Osteocyte (in vitro differentiated cells): Measurements from ENCODE around the gene PITX3. TPM values are rescaled to one million over a fixed set of nuclear protein-coding genes. Genes with fewer than 3 reads are reported as not detected.

Experiments
- DNase-seq: peaks from one replicate; pipeline ENCODE4 v3.0.0; 2021; ENCODE audit warnings: mixed read lengths; ENCODE audit not compliant: unreplicated experiment; ENCODE audit errors: extremely low spot score
- H3K27ac Mint-ChIP-seq: one replicate; pipeline ENCODE4 v1.8.0; 2021; ENCODE audit warnings: mild to moderate bottlenecking, mixed read lengths; ENCODE audit not compliant: unreplicated experiment
- H3K27me3 Mint-ChIP-seq: one replicate; pipeline ENCODE4 v1.8.0; 2021; ENCODE audit warnings: mixed read lengths; ENCODE audit not compliant: unreplicated experiment
- H3K36me3 Mint-ChIP-seq: one replicate; pipeline ENCODE4 v1.8.0; 2021; ENCODE audit warnings: mixed read lengths; ENCODE audit not compliant: unreplicated experiment
- H3K4me1 Mint-ChIP-seq: one replicate; pipeline ENCODE4 v1.8.0; 2021; ENCODE audit warnings: mixed read lengths; ENCODE audit not compliant: unreplicated experiment
- H3K4me3 Mint-ChIP-seq: one replicate; pipeline ENCODE4 v1.8.0; 2021; ENCODE audit warnings: mild to moderate bottlenecking, moderate library complexity, mixed read lengths; ENCODE audit not compliant: unreplicated experiment
- H3K9me3 Mint-ChIP-seq: one replicate; pipeline ENCODE4 v1.8.0; 2021; ENCODE audit warnings: mixed read lengths; ENCODE audit not compliant: unreplicated experiment
- total RNA-seq: library from RNA; stranded (reverse); gene quantifications from 2 replicates; pipeline ENCODE4 v1.2.1, GENCODE V29; 2021
- TF ChIP-seq, protein P1 (sequence below): fragments of 200-600 bp; sonication (generic); IDR thresholded peaks from 2 replicates; pipeline ENCODE4 v1.5.0; 2021; ENCODE audit warnings: antibody characterized with exemption, mild to moderate bottlenecking, moderate library complexity

The PITX3 gene
- total RNA-seq, 1 donor from 2014 or later, result not detected

DNA sequence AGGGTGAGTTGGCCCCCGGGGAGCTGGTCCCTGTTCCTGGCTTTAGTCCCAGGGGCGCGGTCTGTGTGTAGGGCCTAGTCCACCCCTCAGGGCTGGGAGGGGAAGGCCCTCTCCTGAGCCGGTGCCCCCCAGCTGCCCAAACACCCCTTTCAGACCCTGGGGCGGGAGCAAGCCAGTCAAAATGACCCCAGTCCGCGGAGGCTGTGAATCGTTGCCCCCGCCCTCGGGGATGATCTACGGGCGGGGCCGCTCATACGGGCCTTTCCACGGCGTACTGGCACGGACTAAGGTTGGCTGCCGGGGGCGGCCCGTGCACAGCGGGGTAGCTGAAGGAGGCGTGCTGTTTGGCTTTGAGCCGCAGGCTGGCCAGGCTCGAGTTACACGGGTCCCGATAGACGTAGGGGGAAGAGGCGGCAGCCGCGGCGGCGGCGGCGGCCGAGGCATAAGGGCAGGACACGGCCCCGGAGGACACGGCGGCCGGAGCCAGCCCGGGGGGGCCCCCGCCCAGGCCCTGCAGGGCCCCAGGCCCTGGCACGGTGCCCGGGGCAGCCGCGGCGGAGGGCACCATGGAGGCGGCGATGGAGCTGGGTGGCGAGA is 10.9 kb downstream of the PITX3 start:
- peak; percentile 93 for DNase-seq
- H3K9me3 Mint-ChIP-seq, result no peaks in the 10 kb centered on the region

DNA sequence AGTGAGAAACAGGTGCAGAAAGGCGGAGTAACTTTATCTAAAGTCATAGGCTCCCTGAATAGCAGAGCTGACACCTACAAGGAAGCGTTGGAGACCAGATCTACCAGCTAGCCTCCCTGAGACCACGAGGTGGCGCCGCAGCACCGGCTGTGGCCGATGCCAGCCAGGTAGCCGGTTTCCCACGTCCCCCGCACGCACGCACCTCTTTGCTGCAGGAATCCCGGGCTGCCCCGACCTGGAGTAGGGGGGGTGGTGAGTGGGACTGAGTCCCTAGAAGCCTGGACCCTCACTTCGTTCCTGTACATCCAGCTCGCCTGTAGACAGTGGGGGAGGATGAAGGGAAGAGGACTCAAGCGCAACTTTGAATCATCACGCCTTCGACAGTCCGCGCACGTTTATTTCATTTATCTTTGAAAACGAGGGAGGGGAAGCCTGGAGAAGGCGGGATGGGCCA is 11.5 kb downstream of the PITX3 start:
- Mint-ChIP-seq H3K9me3 (no peaks in the 10 kb centered on the region), H3K36me3 (no peaks in the 10 kb centered on the region), H3K4me1 (peaks cover 25% of the 10 kb centered on the region), H3K27ac (no peak overlapping the region), H3K4me3 (peak overlapping the region; percentile 75), H3K27me3 (peaks cover 38% of the 10 kb centered on the region)
- TF ChIP-seq, protein P1, sequence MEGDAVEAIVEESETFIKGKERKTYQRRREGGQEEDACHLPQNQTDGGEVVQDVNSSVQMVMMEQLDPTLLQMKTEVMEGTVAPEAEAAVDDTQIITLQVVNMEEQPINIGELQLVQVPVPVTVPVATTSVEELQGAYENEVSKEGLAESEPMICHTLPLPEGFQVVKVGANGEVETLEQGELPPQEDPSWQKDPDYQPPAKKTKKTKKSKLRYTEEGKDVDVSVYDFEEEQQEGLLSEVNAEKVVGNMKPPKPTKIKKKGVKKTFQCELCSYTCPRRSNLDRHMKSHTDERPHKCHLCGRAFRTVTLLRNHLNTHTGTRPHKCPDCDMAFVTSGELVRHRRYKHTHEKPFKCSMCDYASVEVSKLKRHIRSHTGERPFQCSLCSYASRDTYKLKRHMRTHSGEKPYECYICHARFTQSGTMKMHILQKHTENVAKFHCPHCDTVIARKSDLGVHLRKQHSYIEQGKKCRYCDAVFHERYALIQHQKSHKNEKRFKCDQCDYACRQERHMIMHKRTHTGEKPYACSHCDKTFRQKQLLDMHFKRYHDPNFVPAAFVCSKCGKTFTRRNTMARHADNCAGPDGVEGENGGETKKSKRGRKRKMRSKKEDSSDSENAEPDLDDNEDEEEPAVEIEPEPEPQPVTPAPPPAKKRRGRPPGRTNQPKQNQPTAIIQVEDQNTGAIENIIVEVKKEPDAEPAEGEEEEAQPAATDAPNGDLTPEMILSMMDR, result peak; percentile 99
- peak; percentile 93 for DNase-seq

More for the DNA sequence above, 10.9 kb downstream of the PITX3 start:
- TF ChIP-seq, protein P1, result no peak
- Mint-ChIP-seq H3K36me3 (no peaks in the 10 kb centered on the region), H3K4me1 (peaks cover 24% of the 10 kb centered on the region), H3K27ac (peak overlapping the region; percentile 38), H3K27me3 (peaks cover 38% of the 10 kb centered on the region), H3K4me3 (peak overlapping the region; percentile 75)

DNA sequence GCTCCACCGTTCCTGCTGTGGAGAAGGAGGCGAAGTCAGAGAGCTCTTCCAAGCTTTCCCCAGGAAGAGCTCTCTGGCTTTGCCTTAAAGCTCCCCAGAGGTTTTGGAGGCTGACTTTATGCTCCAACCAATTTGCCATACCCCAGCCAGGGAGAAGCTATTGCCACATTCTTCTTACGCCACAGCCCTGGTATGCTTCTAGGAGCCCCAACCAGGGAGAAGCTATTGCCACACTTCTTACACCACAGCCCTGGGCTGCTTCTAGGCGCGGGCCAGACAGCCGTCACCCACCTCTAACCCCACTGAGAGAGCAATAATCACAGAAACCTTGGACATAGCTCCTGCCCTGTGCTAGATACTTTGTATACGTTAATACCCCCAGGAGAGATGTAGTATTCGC is 14.3 kb downstream of the PITX3 start:
- DNase-seq, result no peak
- TF ChIP-seq, protein P1, result no peak
- H3K9me3 Mint-ChIP-seq, result no peaks in the 10 kb centered on the region
- no peak overlapping the region for H3K27ac Mint-ChIP-seq
- no peak overlapping the region for H3K4me3 Mint-ChIP-seq
- H3K36me3 Mint-ChIP-seq, result no peaks in the 10 kb centered on the region
- H3K4me1 Mint-ChIP-seq, result peaks cover 25% of the 10 kb centered on the region
- peaks cover 46% of the 10 kb centered on the region for H3K27me3 Mint-ChIP-seq

DNA sequence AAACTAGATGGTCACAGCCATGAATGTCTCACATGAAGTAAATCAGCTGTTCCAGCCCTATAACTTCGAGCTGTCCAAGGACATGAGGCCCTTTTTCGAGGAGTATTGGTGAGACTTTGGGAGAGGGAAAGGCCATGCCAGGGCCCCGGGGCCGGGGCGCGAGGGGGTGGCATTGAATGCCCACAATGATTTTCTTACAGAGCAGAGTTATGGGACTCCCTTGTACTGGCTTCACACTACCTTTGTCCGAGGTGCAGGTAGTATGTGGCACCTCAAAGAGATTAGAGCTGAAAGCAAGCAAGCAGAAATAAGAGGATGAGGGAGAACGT is 14.8 kb downstream of the PITX3 start:
- Mint-ChIP-seq H3K4me1 (peaks cover 25% of the 10 kb centered on the region), H3K36me3 (no peaks in the 10 kb centered on the region), H3K27ac (no peak overlapping the region), H3K27me3 (peaks cover 43% of the 10 kb centered on the region), H3K4me3 (no peak overlapping the region), H3K9me3 (no peaks in the 10 kb centered on the region)
- TF ChIP-seq, protein P1, result no peak
- DNase-seq, result no peak

DNA sequence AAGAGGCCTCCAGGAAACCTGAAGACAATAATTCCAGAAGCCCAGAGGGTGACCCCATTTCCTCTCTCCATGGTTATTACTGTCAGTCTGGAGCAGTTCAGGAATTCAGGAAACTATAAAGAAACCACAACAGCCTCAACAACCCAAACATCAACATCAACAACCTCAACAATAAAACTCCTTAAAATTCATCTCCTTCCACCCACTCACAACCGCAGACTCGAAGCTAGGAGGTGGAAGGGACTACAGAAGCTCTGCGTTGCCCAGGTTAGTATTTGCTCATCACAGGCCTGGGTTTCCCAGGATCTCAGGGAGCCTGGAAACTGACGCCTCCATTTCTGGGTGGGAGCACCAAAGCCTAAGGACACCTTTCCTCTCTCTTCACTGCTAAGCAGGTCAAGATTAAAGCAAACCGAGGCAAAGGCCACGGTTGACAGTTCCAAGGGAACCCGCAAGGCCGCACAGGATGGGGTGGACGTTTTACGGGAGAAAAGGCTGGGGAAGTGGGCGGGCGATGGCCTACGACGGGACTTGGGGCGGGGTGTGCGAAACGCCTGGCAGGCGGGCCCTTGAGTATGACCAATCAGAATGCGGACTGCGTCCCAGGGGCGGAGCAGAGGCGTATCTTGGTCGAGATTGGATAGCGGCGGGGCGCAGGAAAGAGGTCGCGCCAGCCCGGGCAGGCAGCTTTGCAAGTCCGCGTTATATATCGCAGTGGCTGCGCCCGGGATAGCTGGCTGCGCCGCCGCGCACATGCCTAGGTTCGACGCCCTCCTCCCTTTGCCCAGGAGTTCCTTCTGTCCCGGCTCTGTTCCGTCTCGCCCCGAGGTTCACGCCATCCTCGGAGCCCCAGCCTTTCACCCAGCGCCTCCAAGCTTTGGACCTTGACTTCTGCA is 15.4 kb downstream of the PITX3 start, which contains the start of gene ELOVL3:
ELOVL3 (plus strand) TSS at position 654 of the 896 bp plus-strand sequence. CDS start 250 bp downstream, outside the sequence.
- Mint-ChIP-seq H3K36me3 (no peaks in the 10 kb centered on the region), H3K27ac (peak within 1 kb of the TSS; percentile 73), H3K27me3 (peaks cover 49% of the 10 kb centered on the region), H3K4me1 (peaks cover 20% of the 10 kb centered on the region), H3K4me3 (peak within 1 kb of the TSS; percentile 69), H3K9me3 (no peaks in the 10 kb centered on the region)
- peak; percentile 93 for DNase-seq
- TF ChIP-seq, protein P1, result no peak
